ENCODE data around the gene FARS2. TPM values are rescaled to one million over a fixed set of nuclear protein-coding genes. Genes with fewer than 3 reads are reported as not detected.

Gene FARS2
- total and polyA plus RNA-seq, 2 of the 13 experiments (the other 11 are each of a cell fraction or from before 2014, with no cell fraction given): 15.4 to 26.0 TPM

- no peak for TF ChIP-seq ISX (CRISPR knock-in tag; conservative IDR thresholded peaks at IDR 0.05)
- TF ChIP-seq ZNF577 (CRISPR knock-in tag; IDR thresholded peaks at IDR 0.05; ENCODE audit: borderline replicate concordance, low read depth): no peak
- 0 out of 2 replicates have a peak, but pooled peaks have one; percentile 1 for TF ChIP-seq BRD4 (CRISPR knock-in tag; IDR thresholded peaks at IDR 0.05)
- TF ChIP-seq SRSF9 (IDR thresholded peaks at IDR 0.05; ENCODE audit: borderline replicate concordance, insufficient read depth, low read depth, low read length, poor library complexity, severe bottlenecking): no peak
- no peak for TF ChIP-seq ZNF205 (CRISPR knock-in tag; IDR thresholded peaks at IDR 0.05)
- TF ChIP-seq XRCC5 (optimal IDR thresholded peaks at IDR 0.05; ENCODE audit: low read length): no peak
- no peak for TF ChIP-seq PRDM10 (CRISPR knock-in tag; IDR thresholded peaks at IDR 0.05; ENCODE audit: low read depth)
- no peak for TF ChIP-seq ZNF709 (CRISPR knock-in tag; IDR thresholded peaks at IDR 0.05)
- TF ChIP-seq ZSCAN20 (CRISPR knock-in tag; IDR thresholded peaks at IDR 0.05; ENCODE audit: borderline replicate concordance): no peak
- TF ChIP-seq ERF (CRISPR knock-in tag; IDR thresholded peaks at IDR 0.05): no peak
- no peak for TF ChIP-seq ZBED4 (CRISPR knock-in tag; IDR thresholded peaks at IDR 0.05; ENCODE audit: borderline replicate concordance)
- TF ChIP-seq MEF2D (CRISPR knock-in tag; IDR thresholded peaks at IDR 0.05): no peak
- TF ChIP-seq MEIS1 (CRISPR knock-in tag; IDR thresholded peaks at IDR 0.05; ENCODE audit: borderline replicate concordance): no peak
- no peak for TF ChIP-seq TBX3 (IDR thresholded peaks at IDR 0.05; ENCODE audit: borderline replicate concordance)
- TF ChIP-seq HNRNPK (IDR thresholded peaks at IDR 0.05; ENCODE audit: low read depth, low read length, poor library complexity, severe bottlenecking): no peak
- no peak for TF ChIP-seq ZNF562 (CRISPR knock-in tag; IDR thresholded peaks at IDR 0.05; ENCODE audit: borderline replicate concordance)
- TF ChIP-seq ARID2 (CRISPR knock-in tag; IDR thresholded peaks at IDR 0.05; ENCODE audit: borderline replicate concordance): no peak
- no peak for TF ChIP-seq ZNF770 (CRISPR knock-in tag; IDR thresholded peaks at IDR 0.05)
- TF ChIP-seq MXD1 (CRISPR knock-in tag; IDR thresholded peaks at IDR 0.05): no peak
- no peak for TF ChIP-seq ZKSCAN8 (CRISPR knock-in tag; IDR thresholded peaks at IDR 0.05; ENCODE audit: borderline replicate concordance)
These were observed 314 bp downstream of the FARS2 start (continued) for GRCh38 chr6:5261545-5262109.

Measured in HepG2 (cell line).